IPS-20b (cell line): ENCODE results near the gene MED13L.

ENCODE experiments used
- H3K27ac ChIP-seq: one replicate; pipeline ENCODE4 v1.5.1; 2013; ENCODE audit warnings: low read length
- H3K27me3 ChIP-seq: 2 replicates; pipeline ENCODE4 v1.6.1; 2013; ENCODE audit warnings: mild to moderate bottlenecking, low read length, inconsistent platforms; ENCODE audit not compliant: insufficient read depth
- H3K36me3 ChIP-seq: 2 replicates; pipeline ENCODE4 v1.6.1; 2013; ENCODE audit warnings: low read depth, mild to moderate bottlenecking, inconsistent platforms, low read length, moderate library complexity; ENCODE audit not compliant: insufficient read depth
- H3K4me1 ChIP-seq: 2 replicates; pipeline ENCODE4 v1.6.1; 2013; ENCODE audit warnings: mild to moderate bottlenecking, control low read depth, inconsistent platforms, low read length, moderate library complexity; ENCODE audit not compliant: insufficient read depth
- H3K4me3 ChIP-seq: 2 replicates; pipeline ENCODE4 v1.5.1; 2013; ENCODE audit warnings: mild to moderate bottlenecking, low read length, inconsistent platforms
- H3K9ac ChIP-seq: 2 replicates; pipeline ENCODE4 v1.6.1; 2013; ENCODE audit warnings: low read depth, mild to moderate bottlenecking, inconsistent platforms, low read length, moderate library complexity
- H3K9me3 ChIP-seq: 2 replicates; pipeline ENCODE4 v1.6.1; 2013; ENCODE audit warnings: mild to moderate bottlenecking, low read depth, low read length, inconsistent platforms; ENCODE audit not compliant: insufficient read depth

The MED13L gene

DNA sequence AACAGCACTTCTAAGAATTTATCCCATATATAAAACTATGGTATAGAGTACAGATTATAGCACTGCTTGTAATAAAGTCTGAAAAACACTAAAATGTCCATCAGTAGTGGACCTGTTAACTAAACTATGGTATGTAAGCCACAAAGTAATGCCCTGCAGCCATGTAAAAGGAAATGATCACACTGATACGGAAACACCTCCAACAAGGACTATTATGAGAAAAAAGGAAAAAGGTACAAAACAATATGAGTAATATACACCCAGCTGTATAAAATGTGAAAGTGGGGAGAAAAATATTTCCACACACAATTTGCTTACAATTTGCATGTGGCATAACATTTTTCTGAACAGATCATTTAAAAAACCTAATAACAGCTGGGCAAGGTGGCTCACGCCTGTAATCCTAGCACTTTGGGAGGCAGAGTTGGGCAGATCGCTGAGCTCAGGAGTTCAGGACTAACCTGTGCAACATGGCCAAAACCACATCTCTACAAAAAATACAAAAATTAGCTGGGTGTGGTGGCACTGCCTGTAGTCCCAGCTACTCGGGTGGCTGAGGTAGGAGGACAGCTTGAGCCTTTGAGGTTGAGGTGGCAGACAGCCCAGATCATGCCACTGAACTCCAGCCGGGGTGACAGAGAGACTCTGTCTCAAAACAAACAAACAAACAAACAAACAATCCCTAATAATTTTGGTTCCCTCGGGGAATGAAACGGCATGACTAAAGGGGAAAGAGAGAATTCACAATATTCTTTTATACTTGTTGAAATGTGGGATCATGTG is 250.5 kb downstream of the MED13L start:
- Histone ChIP-seq H3K9me3 (no peaks in the 10 kb centered on the region), H3K27me3 (no peaks in the 10 kb centered on the region), H3K4me1 (0 out of 2 replicates have a peak, but pooled peaks cover 5% of the 10 kb centered on the region), H3K9ac (no peak overlapping the region), H3K27ac (no peak overlapping the region), H3K4me3 (no peak overlapping the region), H3K36me3 (no peaks in the 10 kb centered on the region)

DNA sequence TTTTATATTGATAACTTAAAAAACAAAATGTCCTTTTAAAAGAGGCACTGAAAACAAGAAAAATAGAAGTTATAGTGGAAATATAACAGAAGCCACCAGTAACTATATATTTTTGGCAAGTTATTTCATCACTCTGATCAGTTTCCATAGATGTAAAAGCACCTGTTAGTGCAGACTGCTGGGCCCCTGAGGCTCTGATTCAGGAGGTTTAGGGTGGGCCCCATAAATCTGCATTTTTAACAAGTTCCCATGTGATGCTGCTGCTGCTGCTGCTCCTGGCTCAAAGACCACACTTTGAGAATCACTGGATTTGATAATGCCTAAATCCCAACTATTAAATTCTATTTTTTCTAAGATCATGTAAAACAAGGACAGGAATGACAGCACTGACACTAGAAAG is 251.1 kb downstream of the MED13L start:
- H3K27ac ChIP-seq, result no peak overlapping the region
- no peak overlapping the region for H3K9ac ChIP-seq
- H3K9me3 ChIP-seq, result no peaks in the 10 kb centered on the region
- 0 out of 2 replicates have a peak, but pooled peaks cover 5% of the 10 kb centered on the region for H3K4me1 ChIP-seq
- no peak overlapping the region for H3K4me3 ChIP-seq
- no peaks in the 10 kb centered on the region for H3K27me3 ChIP-seq
- H3K36me3 ChIP-seq, result no peaks in the 10 kb centered on the region

DNA sequence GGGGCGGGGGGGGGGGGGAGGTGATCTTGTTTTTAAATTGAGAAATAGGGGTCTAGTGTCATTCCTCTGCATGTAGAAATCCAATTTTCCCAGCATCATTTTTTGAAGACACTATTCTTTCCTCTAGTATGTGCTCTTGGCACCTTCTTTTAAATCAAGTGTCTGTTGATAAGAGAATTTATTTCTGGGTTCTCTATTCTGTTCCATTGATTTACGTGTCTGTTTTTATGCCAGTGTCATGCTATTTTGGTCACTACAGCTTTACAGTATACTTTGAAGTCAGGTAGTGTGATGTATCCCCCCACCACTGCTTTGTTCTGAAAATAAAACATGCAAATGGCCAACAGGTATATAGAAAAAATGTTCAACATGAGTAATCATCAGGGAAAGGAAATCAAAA is 252.7 kb downstream of the MED13L start:
- H3K9me3 ChIP-seq, result no peaks in the 10 kb centered on the region
- 0 out of 2 replicates have a peak, but pooled peaks cover 5% of the 10 kb centered on the region for H3K4me1 ChIP-seq
- H3K4me3 ChIP-seq, result no peak overlapping the region
- no peaks in the 10 kb centered on the region for H3K27me3 ChIP-seq
- no peak overlapping the region for H3K27ac ChIP-seq
- no peak overlapping the region for H3K9ac ChIP-seq
- no peaks in the 10 kb centered on the region for H3K36me3 ChIP-seq

GRCh38 chr12:116019415-116019814 is 258.1 kb downstream of the MED13L start:
- H3K4me3 ChIP-seq, result no peak overlapping the region
- H3K9me3 ChIP-seq, result no peaks in the 10 kb centered on the region
- H3K27ac ChIP-seq, result no peak overlapping the region
- H3K9ac ChIP-seq, result no peak overlapping the region
- no peaks in the 10 kb centered on the region for H3K27me3 ChIP-seq
- peaks cover 28% of the 10 kb centered on the region for H3K36me3 ChIP-seq
- H3K4me1 ChIP-seq, result no peaks in the 10 kb centered on the region

GRCh38 chr12:116018282-116018681 is 259.2 kb downstream of the MED13L start:
- H3K9me3 ChIP-seq, result no peaks in the 10 kb centered on the region
- no peak overlapping the region for H3K27ac ChIP-seq
- 0 out of 2 replicates have a peak, but pooled peaks cover under 1% of the 10 kb centered on the region for H3K4me1 ChIP-seq
- no peaks in the 10 kb centered on the region for H3K27me3 ChIP-seq
- no peak overlapping the region for H3K9ac ChIP-seq
- H3K4me3 ChIP-seq, result no peak overlapping the region
- peaks cover 39% of the 10 kb centered on the region for H3K36me3 ChIP-seq

DNA sequence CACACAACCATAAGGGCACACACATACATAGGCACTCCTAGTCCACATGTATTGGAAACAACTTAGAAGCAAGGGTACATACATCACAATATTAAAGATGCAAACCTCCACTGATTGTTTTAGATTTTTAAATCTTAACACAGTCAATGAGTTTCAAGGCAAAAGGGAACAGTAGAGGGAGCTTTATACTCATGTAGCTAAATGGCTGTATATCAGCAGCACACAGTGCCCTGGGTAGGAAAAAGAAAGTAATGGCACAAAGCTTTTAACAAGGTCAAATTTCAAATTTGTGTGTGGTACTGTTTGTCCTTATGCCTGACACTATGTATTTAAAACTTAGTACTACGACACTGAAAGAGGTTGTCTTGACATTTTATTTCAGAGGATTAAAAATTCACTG is 262.0 kb downstream of the MED13L start:
- Histone ChIP-seq H3K27me3 (no peaks in the 10 kb centered on the region), H3K4me1 (0 out of 2 replicates have a peak, but pooled peaks cover 4% of the 10 kb centered on the region), H3K9me3 (no peaks in the 10 kb centered on the region), H3K9ac (no peak overlapping the region), H3K27ac (no peak overlapping the region), H3K36me3 (peaks cover 58% of the 10 kb centered on the region), H3K4me3 (no peak overlapping the region)

DNA sequence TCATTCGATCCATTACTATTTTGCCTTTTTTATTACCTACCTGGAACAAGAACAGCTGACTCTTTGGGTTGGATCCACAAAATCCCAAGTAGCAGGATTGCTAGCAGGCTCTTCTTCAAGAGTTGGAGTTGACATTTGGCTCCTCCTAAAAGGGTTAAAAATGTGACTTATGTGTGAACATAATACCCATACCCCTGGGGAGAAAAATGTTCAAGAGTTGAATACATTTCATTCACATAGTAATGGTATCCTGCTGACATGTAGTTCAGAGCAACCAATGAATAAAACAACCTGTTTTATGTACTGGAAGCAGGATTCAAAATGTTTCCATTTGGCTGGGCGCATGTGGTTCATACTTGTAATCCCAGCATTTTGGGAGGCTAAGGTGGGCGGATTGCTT is 264.7 kb downstream of the MED13L start:
- no peaks in the 10 kb centered on the region for H3K9me3 ChIP-seq
- H3K4me1 ChIP-seq, result 0 out of 2 replicates have a peak, but pooled peaks cover 4% of the 10 kb centered on the region
- H3K9ac ChIP-seq, result no peak overlapping the region
- no peak overlapping the region for H3K4me3 ChIP-seq
- H3K36me3 ChIP-seq, result peaks cover 62% of the 10 kb centered on the region
- H3K27ac ChIP-seq, result no peak overlapping the region
- H3K27me3 ChIP-seq, result no peaks in the 10 kb centered on the region

DNA sequence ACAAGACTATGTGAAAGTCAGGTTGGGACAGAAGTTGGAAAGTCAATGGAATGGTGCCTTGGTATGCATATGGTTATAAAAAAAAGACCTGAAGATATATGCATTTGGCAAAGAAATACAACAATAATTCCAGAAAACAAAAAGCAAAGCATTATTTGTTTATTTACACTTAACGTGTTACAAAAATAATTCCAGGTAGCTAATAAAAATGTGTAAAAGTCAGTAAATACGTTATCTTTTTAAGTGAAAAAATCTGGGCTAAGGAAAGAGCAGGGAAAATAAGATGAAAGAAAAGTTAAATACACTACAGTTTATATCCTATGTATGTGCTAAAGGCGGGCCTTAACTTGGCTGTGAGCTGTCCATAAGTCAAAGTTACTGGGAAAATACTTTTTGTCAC is 266.3 kb downstream of the MED13L start:
- H3K36me3 ChIP-seq, result peaks cover 74% of the 10 kb centered on the region
- no peaks in the 10 kb centered on the region for H3K27me3 ChIP-seq

GRCh38 chr12:116010467-116010866 is 267.0 kb downstream of the MED13L start:
- H3K9ac ChIP-seq, result no peak overlapping the region
- H3K27ac ChIP-seq, result no peak overlapping the region
- H3K27me3 ChIP-seq, result no peaks in the 10 kb centered on the region
- no peak overlapping the region for H3K4me3 ChIP-seq
- no peaks in the 10 kb centered on the region for H3K9me3 ChIP-seq
- 0 out of 2 replicates have a peak, but pooled peaks cover 4% of the 10 kb centered on the region for H3K4me1 ChIP-seq
- peaks cover 80% of the 10 kb centered on the region for H3K36me3 ChIP-seq

More for the DNA sequence above, 266.3 kb downstream of the MED13L start:
- H3K9me3 ChIP-seq, result no peaks in the 10 kb centered on the region
- H3K27ac ChIP-seq, result no peak overlapping the region
- H3K4me3 ChIP-seq, result no peak overlapping the region
- 0 out of 2 replicates have a peak, but pooled peaks cover 4% of the 10 kb centered on the region for H3K4me1 ChIP-seq
- no peak overlapping the region for H3K9ac ChIP-seq

DNA sequence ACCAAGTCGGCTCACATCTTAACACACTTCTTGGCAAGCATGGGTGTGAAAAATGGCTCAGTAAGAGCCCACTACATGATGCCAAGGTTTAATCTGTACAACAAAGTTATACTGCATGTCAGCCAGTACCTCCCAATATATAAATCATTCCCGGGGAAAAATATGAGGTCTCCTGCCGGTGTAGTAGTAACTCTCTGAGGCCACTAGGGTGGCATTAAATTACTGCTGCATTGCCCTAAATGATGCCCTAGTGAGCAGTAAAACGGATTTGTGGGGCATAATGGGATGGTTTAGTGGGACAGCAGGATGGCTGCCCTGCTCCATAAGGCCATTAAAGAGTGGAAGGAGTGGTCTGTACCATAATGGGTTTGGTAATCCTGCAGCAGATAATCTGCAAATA is 267.7 kb downstream of the MED13L start:
- Histone ChIP-seq H3K4me1 (0 out of 2 replicates have a peak, but pooled peaks cover 4% of the 10 kb centered on the region), H3K9ac (no peak overlapping the region), H3K27ac (no peak overlapping the region), H3K36me3 (peaks cover 82% of the 10 kb centered on the region), H3K27me3 (no peaks in the 10 kb centered on the region), H3K4me3 (no peak overlapping the region), H3K9me3 (no peaks in the 10 kb centered on the region)

- Histone ChIP-seq H3K9ac (no peak overlapping the region), H3K4me3 (no peak overlapping the region), H3K36me3 (peaks cover 74% of the 10 kb centered on the region), H3K27me3 (no peaks in the 10 kb centered on the region), H3K9me3 (no peaks in the 10 kb centered on the region), H3K27ac (no peak overlapping the region), H3K4me1 (no peaks in the 10 kb centered on the region)
Observed at GRCh38 chr12:116006141-116006540, 271.4 kb downstream of the MED13L start.

DNA sequence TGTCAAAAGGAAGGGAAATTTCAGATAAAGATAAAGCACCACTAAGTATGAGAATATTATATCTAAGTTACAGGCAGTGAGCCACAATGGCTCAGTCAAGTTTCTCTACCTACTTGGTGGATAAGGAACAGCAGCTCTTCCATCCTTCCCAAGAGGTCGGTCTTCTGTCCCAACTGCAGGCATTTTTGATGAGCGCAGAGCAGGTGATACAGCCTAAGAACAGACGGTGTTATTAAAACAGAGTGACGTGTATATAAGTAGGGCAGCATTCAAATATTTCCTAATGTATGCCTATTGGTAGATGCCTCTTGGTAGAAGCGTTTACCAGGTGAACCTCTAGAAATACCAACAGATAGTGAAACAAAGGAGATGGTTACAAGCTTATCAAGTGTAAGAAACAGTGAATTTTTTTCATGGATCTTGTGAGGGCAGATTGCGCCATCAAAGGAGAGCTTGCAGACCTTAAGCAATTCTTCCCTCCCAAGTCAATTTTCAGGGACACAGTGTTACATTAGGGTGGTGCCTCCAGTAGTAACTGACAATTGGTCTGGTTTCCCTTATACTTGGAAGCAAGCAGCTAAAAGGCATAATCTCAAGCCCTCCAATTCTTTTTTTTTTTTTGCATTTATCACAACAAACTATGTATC is 274.5 kb downstream of the MED13L start:
- Histone ChIP-seq H3K27me3 (no peaks in the 10 kb centered on the region), H3K36me3 (peaks cover 55% of the 10 kb centered on the region), H3K4me1 (no peaks in the 10 kb centered on the region)

More for the DNA sequence above, 274.5 kb downstream of the MED13L start:
- Histone ChIP-seq H3K9ac (no peak overlapping the region), H3K4me3 (no peak overlapping the region), H3K9me3 (no peaks in the 10 kb centered on the region), H3K27ac (no peak overlapping the region)
